Hepatocyte (in vitro differentiated cells): ENCODE data around the gene ARPP21.
"Not testable (repeated sequence)": the region's sequence is repeated elsewhere in the genome, so short reads cannot be mapped to it uniquely, and the experiment has no call there.

ENCODE experiments used
- CTCF ChIP-seq: fragments of 200-600 bp; sonication (generic); IDR thresholded peaks from 2 replicates; pipeline ENCODE4 v1.5.1; 2016; ENCODE audit warnings: antibody characterized with exemption, mild to moderate bottlenecking; ENCODE audit not compliant: poor library complexity
- EZH2 ChIP-seq: fragments of 200-600 bp; sonication (generic); IDR thresholded peaks from 2 replicates; pipeline ENCODE4 v1.6.1; 2016; ENCODE audit warnings: antibody characterized with exemption, mild to moderate bottlenecking, borderline replicate concordance
- EZH2phosphoT487 ChIP-seq: fragments of 200-600 bp; sonication (generic); IDR thresholded peaks from one replicate; pipeline ENCODE4 v1.6.1; 2018; ENCODE audit warnings: antibody characterized with exemption, mild to moderate bottlenecking, low read depth, moderate library complexity; ENCODE audit not compliant: unreplicated experiment, severe bottlenecking

- not testable (repeated sequence) for TF ChIP-seq CTCF, EZH2, EZH2phosphoT487
Measured at GRCh38 chr3:35620238-35620637, 19.1 kb upstream of the ARPP21 start.
